K562 (cell line): Measurements from ENCODE around the gene VPS11. TPM values are rescaled to one million over a fixed set of nuclear protein-coding genes. Genes with fewer than 3 reads are reported as not detected.

Experiments
- ATAC-seq: fragments of 200-7000 bp; cut with Tn5 transposase; 3 replicates; pipeline ENCODE4 v1.9.1; 2020; ENCODE audit warnings: moderate library complexity
- BruUV-seq: library from RNA; stranded (reverse); fragments of 400-500 nt; replicated peaks from 2 replicates; lab custom pipeline; 2021; lab: Mats Ljungman, UMichigan
- CTCF ChIA-PET: fragments of 300-600 bp; formaldehyde crosslinking; extraction: SDS; loops from one replicate; lab custom pipeline; 2021; ENCODE audit warnings: low intra/inter-chr PET ratio; lab: Yijun Ruan, JAX
- POLR2A ChIA-PET: fragments of 300-600, 350-650 bp; sonication (Branson Sonifier 250); formaldehyde crosslinking; extraction: SDS; loops from one replicate; lab custom pipeline; 2021; ENCODE audit warnings: antibody characterized with exemption, inconsistent platforms; lab: Yijun Ruan, JAX
- DNase-seq, 4 experiments: peaks; one replicate each; pipeline versions ENCODE4 v3.0.0 to v3.0.0-alpha.2; 2011 to 2018; ENCODE audit warnings: low spot score in 3 of 4, mixed read lengths in 3 of 4; ENCODE audit errors: extremely low read depth in 1 of 4
- FAIRE-seq: peaks from 2 replicates; lab custom pipeline; 2011; peaks lifted over from hg19 to GRCh38; lab: Jason Lieb, UNC
- H2AFZ ChIP-seq: 2 replicates; pipeline ENCODE4 v1.6.0; 2011; ENCODE audit warnings: low read depth, low read length, control low read depth, inconsistent platforms
- H3K27ac ChIP-seq: fragments of 200-600 bp; 3 replicates; pipeline ENCODE4 v1.8.0; 2011; ENCODE audit warnings: low read depth, mild to moderate bottlenecking, control low read depth, inconsistent platforms, low read length, moderate library complexity, mixed read lengths; ENCODE audit errors: extremely low read depth
- H3K27me3 ChIP-seq, 2 experiments: fragments of 300-600 bp in 1 of 2; 2 replicates in 1 of 2; 3 replicates in 1 of 2; pipeline versions ENCODE4 v1.6.0 to v1.8.0; 2011; ENCODE audit warnings: inconsistent platforms in 2 of 2, low read length in 2 of 2, mild to moderate bottlenecking in 1 of 2, mixed read lengths in 1 of 2, moderate library complexity in 1 of 2; ENCODE audit not compliant: control insufficient read depth in 2 of 2, insufficient read depth in 2 of 2
- H3K36me3 ChIP-seq: fragments of 300-600 bp; 3 replicates; pipeline ENCODE4 v1.8.0; 2011; ENCODE audit warnings: mild to moderate bottlenecking, low read length, inconsistent platforms; ENCODE audit not compliant: control insufficient read depth, insufficient read depth
- H3K4me1 ChIP-seq, 2 experiments: fragments of 200-600 bp in 1 of 2; replicated peaks in 1 of 2; 2 replicates in 1 of 2; 3 replicates in 1 of 2; pipeline versions ENCODE4 v1.5.1 to v1.8.0; 2011; ENCODE audit warnings: inconsistent platforms in 2 of 2, low read length in 2 of 2, mild to moderate bottlenecking in 1 of 2, mixed read lengths in 1 of 2, moderate library complexity in 1 of 2; ENCODE audit not compliant: control insufficient read depth in 2 of 2, insufficient read depth in 2 of 2
- H3K4me2 ChIP-seq: 2 replicates; pipeline ENCODE4 v1.6.1; 2011; ENCODE audit warnings: low read length, control low read depth, inconsistent platforms, mixed read lengths; ENCODE audit not compliant: insufficient read depth
- H3K4me3 ChIP-seq: fragments of 200-600 bp; sonication (generic), shearing (Covaris generic); 2 replicates; pipeline ENCODE4 v1.5.1; 2016; ENCODE audit warnings: control low read depth, inconsistent platforms
- H3K79me2 ChIP-seq: fragments of 200-600 bp; 3 replicates; pipeline ENCODE4 v1.8.0; 2011; ENCODE audit warnings: low read length, inconsistent platforms; ENCODE audit not compliant: control insufficient read depth, insufficient read depth
- H3K9ac ChIP-seq, 2 experiments: 2 replicates each; pipeline versions ENCODE4 v1.6.0 to v1.6.1; 2011; ENCODE audit warnings: low read depth in 2 of 2, low read length in 2 of 2, control low read depth in 1 of 2, inconsistent platforms in 1 of 2, mild to moderate bottlenecking in 1 of 2, mixed read lengths in 1 of 2; ENCODE audit not compliant: insufficient read depth in 1 of 2
- H3K9me1 ChIP-seq: one replicate; pipeline ENCODE4 v1.6.0; 2011; ENCODE audit warnings: inconsistent platforms, mild to moderate bottlenecking, low read length, moderate library complexity; ENCODE audit not compliant: control insufficient read depth, insufficient read depth
- H3K9me3 ChIP-seq: replicated peaks from 2 replicates; pipeline ENCODE4 v1.5.1; 2011; ENCODE audit warnings: low read depth, low read length, inconsistent platforms; ENCODE audit not compliant: control insufficient read depth, insufficient read depth
- H4K20me1 ChIP-seq: replicated peaks from 2 replicates; pipeline ENCODE4 v1.6.1; 2011; ENCODE audit warnings: low read length, inconsistent platforms, mixed read lengths; ENCODE audit not compliant: control insufficient read depth, insufficient read depth
- BRD9 ChIP-seq: fragments of 450-650 bp; IDR thresholded peaks from 2 replicates; pipeline ENCODE4 v1.6.1; 2018; ENCODE audit warnings: low read depth; ENCODE audit not compliant: partially characterized antibody
- FOSL1 ChIP-seq: fragments of 200-800 bp; sonication (Bioruptor generic); conservative IDR thresholded peaks from 2 replicates; pipeline ENCODE4 v1.6.1; 2016; ENCODE audit warnings: missing genetic modification characterization, missing compliant biosample characterization
- HES1 ChIP-seq: fragments of 450-650 bp; IDR thresholded peaks from 2 replicates; pipeline ENCODE4 v1.6.1; 2016; ENCODE audit warnings: low read depth, mild to moderate bottlenecking, moderate library complexity
- HNRNPL ChIP-seq: fragments of 200-400 bp; formaldehyde crosslinking; IDR thresholded peaks from 2 replicates; pipeline ENCODE4 v1.6.1; 2017; ENCODE audit warnings: low read depth, mild to moderate bottlenecking, low read length
- TAF15 ChIP-seq: fragments of 200-400 bp; formaldehyde crosslinking; IDR thresholded peaks from 2 replicates; pipeline ENCODE4 v1.6.1; 2017; ENCODE audit warnings: mild to moderate bottlenecking, low read depth, low read length, moderate library complexity
- THRAP3 ChIP-seq: fragments of 450-650 bp; IDR thresholded peaks from 2 replicates; pipeline ENCODE4 v1.6.1; 2016; ENCODE audit warnings: mild to moderate bottlenecking, inconsistent platforms, borderline replicate concordance
- ZNF408 ChIP-seq: fragments of 250-450 bp; sonication (Bioruptor Pico); IDR thresholded peaks from 2 replicates; pipeline ENCODE4 v1.4.0; 2020; ENCODE audit warnings: low read depth, mild to moderate bottlenecking, moderate library complexity
- ZNF431 ChIP-seq: sonication (generic); formaldehyde crosslinking; IDR thresholded peaks from 2 replicates; pipeline ENCODE4 v1.8.0; 2022; ENCODE audit warnings: mild to moderate bottlenecking, missing genetic modification reagents
- WGBS: fragments of 100-300 bp; shearing (Covaris generic); methylation state at CpG from one replicate; pipeline ENCODE4 v1.1.6; 2016; ENCODE audit warnings: low coverage, mixed read lengths; ENCODE audit not compliant: insufficient coverage; ENCODE audit errors: missing lambda C conversion rate; 5-methylcytosine and 5-hydroxymethylcytosine counted together
- in situ Hi-C: fragments of 300-500 bp; cut with MboI; formaldehyde crosslinking; loops from 4 replicates; pipeline ENCODE4 v1.15.0; 2018; ENCODE audit warnings: inconsistent platforms, mixed read lengths
- intact Hi-C: fragments of 100-400 bp; cut with micrococcal nuclease; formaldehyde crosslinking; loops from 2 replicates; pipeline ENCODE4 v1.14.2; 2022
- polyA plus RNA-seq, 8 experiments: library from polyadenylated mRNA; depleted of rRNA in 4 of 8; stranded (reverse) in 5 of 8; unstranded in 3 of 8; fragments of >200 nt; fragmentation: Nextera tagmentation in 2 of 8; fragmentation: Illumina TruSeq in 1 of 8; extraction: Ambion mirVana in 2 of 8; extraction: Trizol in 1 of 8; gene quantifications; 2 replicates each; pipeline versions ENCODE4 v1.2.1 to v1.2.3, GENCODE V29; 2011 to 2014; ENCODE audit warnings: inconsistent platforms in 1 of 8, missing spikeins in 1 of 8
- total RNA-seq, 7 experiments: library from RNA; depleted of rRNA in 6 of 7; stranded (reverse); fragments of >200 nt in 6 of 7; fragmentation: Illumina TruSeq in 2 of 7; extraction: Trizol in 2 of 7; gene quantifications; 2 replicates each; pipeline versions ENCODE4 v1.2.1 to v1.2.3, GENCODE V29; 2011 to 2021; ENCODE audit warnings: low replicate concordance in 1 of 7
- TF ChIP-seq, protein P1 (sequence below): fragments of 250-450 bp; sonication (Bioruptor Pico); IDR thresholded peaks from 2 replicates; pipeline ENCODE4 v1.8.0; 2021; ENCODE audit warnings: moderate library complexity, mild to moderate bottlenecking, inconsistent platforms
- TF ChIP-seq, protein P2 (sequence below): fragments of 450-650 bp; formaldehyde crosslinking; IDR thresholded peaks from 2 replicates; pipeline ENCODE4 v1.4.0; 2020; ENCODE audit warnings: mild to moderate bottlenecking, mixed read lengths
- TF ChIP-seq, protein P3 (sequence below): IDR thresholded peaks from 2 replicates; pipeline ENCODE4 v1.6.1; 2011; ENCODE audit warnings: borderline replicate concordance, low read depth, mild to moderate bottlenecking, moderate library complexity, low read length; ENCODE audit not compliant: insufficient read depth, poor library complexity, severe bottlenecking

The VPS11 gene
- total and polyA plus RNA-seq, 9 of the 15 experiments (the other 6 are each of a cell fraction or from before 2014, with no cell fraction given) = 14.1 to 35.5 (median 27.5) TPM

- peak; percentile 72 for FAIRE-seq
- no peaks in the 10 kb centered on the region for H3K9me3 ChIP-seq
- H3K27me3 ChIP-seq = no peaks in the 10 kb centered on the region; a peak in 1 of 5 replicates
- peak overlapping the region; percentile 94 to 99 for H3K9ac ChIP-seq
- intact Hi-C loops (no loop called here), in situ Hi-C loops (no loop called here)
- WGBS = 6% methylated on average over 12 of the region's 12 CpGs
- H3K4me3 ChIP-seq = peak overlapping the region; percentile 94
- H4K20me1 ChIP-seq = peaks cover 25% of the 10 kb centered on the region
- ChIA-PET POLR2A (interaction anchor here (0.6 to 5.5 kb wide), 30 partner anchors 8 to 283 kb away, joined by 3 to 75 read pairs (median 5); partner anchors contain the start of genes C2CD2L, DPAGT1, HMBS and HYOU1), CTCF (no interaction called here)
- peaks cover 23 to 43% of the 10 kb centered on the region in 2 experiments for H3K4me1 ChIP-seq
- H3K4me2 ChIP-seq = peak overlapping the region; percentile 98
- no peaks in the 10 kb centered on the region for H3K9me1 ChIP-seq
- BruUV-seq = TSS peak; percentile 69
- peak overlapping the region; percentile 95 for H3K27ac ChIP-seq
- H3K79me2 ChIP-seq = peaks cover 72% of the 10 kb centered on the region
- 0 out of 3 replicates have a peak, but pooled peaks have one; percentile 0 for ATAC-seq
- DNase-seq = peak in 3 of 4 experiments; percentile 5 to 46 (median 7)
- peaks cover 80% of the 10 kb centered on the region for H3K36me3 ChIP-seq
- no peak overlapping the region for H2AFZ ChIP-seq
- TF ChIP-seq, protein P1, sequence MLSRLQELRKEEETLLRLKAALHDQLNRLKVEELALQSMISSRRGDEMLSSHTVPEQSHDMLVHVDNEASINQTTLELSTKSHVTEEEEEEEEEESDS (CRISPR knock-in tag) = no peak
- TF ChIP-seq HES1 (no peak), BRD9 (no peak), ZNF431 (CRISPR knock-in tag) (no peak), TAF15 (peak; percentile 83), FOSL1 (tag) (no peak), ZNF408 (CRISPR knock-in tag) (no peak), THRAP3 (peak; percentile 57; the same call in 1 of the 2 replicates), HNRNPL (peak; percentile 74; the same call in 1 of the 2 replicates)
- TF ChIP-seq, protein P2, sequence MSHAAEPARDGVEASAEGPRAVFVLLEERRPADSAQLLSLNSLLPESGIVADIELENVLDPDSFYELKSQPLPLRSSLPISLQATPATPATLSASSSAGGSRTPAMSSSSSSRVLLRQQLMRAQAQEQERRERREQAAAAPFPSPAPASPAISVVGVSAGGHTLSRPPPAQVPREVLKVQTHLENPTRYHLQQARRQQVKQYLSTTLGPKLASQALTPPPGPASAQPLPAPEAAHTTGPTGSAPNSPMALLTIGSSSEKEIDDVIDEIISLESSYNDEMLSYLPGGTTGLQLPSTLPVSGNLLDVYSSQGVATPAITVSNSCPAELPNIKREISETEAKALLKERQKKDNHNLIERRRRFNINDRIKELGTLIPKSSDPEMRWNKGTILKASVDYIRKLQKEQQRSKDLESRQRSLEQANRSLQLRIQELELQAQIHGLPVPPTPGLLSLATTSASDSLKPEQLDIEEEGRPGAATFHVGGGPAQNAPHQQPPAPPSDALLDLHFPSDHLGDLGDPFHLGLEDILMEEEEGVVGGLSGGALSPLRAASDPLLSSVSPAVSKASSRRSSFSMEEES (CRISPR knock-in tag) = no peak
- TF ChIP-seq, protein P3, sequence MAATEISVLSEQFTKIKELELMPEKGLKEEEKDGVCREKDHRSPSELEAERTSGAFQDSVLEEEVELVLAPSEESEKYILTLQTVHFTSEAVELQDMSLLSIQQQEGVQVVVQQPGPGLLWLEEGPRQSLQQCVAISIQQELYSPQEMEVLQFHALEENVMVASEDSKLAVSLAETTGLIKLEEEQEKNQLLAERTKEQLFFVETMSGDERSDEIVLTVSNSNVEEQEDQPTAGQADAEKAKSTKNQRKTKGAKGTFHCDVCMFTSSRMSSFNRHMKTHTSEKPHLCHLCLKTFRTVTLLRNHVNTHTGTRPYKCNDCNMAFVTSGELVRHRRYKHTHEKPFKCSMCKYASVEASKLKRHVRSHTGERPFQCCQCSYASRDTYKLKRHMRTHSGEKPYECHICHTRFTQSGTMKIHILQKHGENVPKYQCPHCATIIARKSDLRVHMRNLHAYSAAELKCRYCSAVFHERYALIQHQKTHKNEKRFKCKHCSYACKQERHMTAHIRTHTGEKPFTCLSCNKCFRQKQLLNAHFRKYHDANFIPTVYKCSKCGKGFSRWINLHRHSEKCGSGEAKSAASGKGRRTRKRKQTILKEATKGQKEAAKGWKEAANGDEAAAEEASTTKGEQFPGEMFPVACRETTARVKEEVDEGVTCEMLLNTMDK = no peak
These were observed 25.5 kb downstream of the VPS11 start for GRCh38 chr11:119092880-119093842.
